ENCODE results near the gene FGF19. TPM values are rescaled to one million over a fixed set of nuclear protein-coding genes. Genes with fewer than 3 reads are reported as not detected.
A peak's percentile ranks its signal among the peaks of the same experiment; 100 is the strongest.
"Not testable (repeated sequence)": the region's sequence is repeated elsewhere in the genome, so short reads cannot be mapped to it uniquely, and the experiment has no call there.

FGF19 gene
- total and polyA plus RNA-seq, 5 donors: not detected

GRCh38 chr11:69694781-69695180, 9.0 kb downstream of the FGF19 start:
- 78% methylated on average over 10 of the region's 10 CpGs for WGBS
- intact Hi-C loops (cut with DNase I): no loop called here
- no peaks in the 10 kb centered on the region for H3K9me3 ChIP-seq (ENCODE audit: control insufficient read depth, low read length)
- no peak overlapping the region for H3K27ac ChIP-seq (ENCODE audit: low read length)
- no peaks in the 10 kb centered on the region for H3K4me1 ChIP-seq (ENCODE audit: control insufficient read depth, insufficient read depth, low read length)
- DNase-seq (no peak), ATAC-seq (no peak)
- no peaks in the 10 kb centered on the region for H3K27me3 ChIP-seq (ENCODE audit: control insufficient read depth, insufficient read depth)
- no peak overlapping the region for H3K4me3 ChIP-seq (ENCODE audit: low read length)

DNA sequence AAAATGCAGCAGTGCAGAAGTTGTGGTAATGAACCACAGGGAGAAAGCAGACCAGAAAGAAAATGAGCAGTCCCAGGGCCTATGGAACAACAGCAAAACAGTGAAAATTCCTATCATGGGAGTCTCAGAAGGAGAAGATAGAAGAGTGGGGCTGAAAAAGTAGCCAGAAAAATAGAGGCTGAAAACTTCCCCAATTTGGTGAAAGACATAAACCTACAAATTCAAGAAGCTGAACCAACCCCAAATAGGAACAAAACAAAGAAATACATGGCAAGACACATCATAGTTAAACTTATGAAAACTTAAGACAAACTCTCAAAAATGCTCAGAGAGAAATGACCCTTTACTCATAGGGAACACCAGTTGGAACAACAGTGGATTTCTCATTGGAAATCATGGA, 11.4 kb downstream of the FGF19 start:
- H3K9me3 ChIP-seq (ENCODE audit: control insufficient read depth, low read length): no peaks in the 10 kb centered on the region
- no peak for DNase-seq
- no peaks in the 10 kb centered on the region for H3K27me3 ChIP-seq (ENCODE audit: control insufficient read depth, insufficient read depth)
- H3K4me3 ChIP-seq (ENCODE audit: low read length): no peak overlapping the region
- intact Hi-C loops (cut with DNase I): no loop called here
- H3K4me1 ChIP-seq (ENCODE audit: control insufficient read depth, insufficient read depth, low read length): no peaks in the 10 kb centered on the region
- no peak overlapping the region for H3K27ac ChIP-seq (ENCODE audit: low read length)
- no peak for ATAC-seq

GRCh38 chr11:69691463-69691862, 12.4 kb downstream of the FGF19 start:
- Histone ChIP-seq H3K27me3 (ENCODE audit: control insufficient read depth, insufficient read depth) (no peaks in the 10 kb centered on the region), H3K9me3 (ENCODE audit: control insufficient read depth, low read length) (no peaks in the 10 kb centered on the region), H3K4me1 (ENCODE audit: control insufficient read depth, insufficient read depth, low read length) (no peaks in the 10 kb centered on the region), H3K4me3 (ENCODE audit: low read length) (no peak overlapping the region), H3K27ac (ENCODE audit: low read length) (no peak overlapping the region)
- WGBS: 86% methylated on average over 2 of the region's 2 CpGs
- no peak for DNase-seq
- intact Hi-C loops (cut with DNase I): no loop called here
- ATAC-seq: no peak

DNA sequence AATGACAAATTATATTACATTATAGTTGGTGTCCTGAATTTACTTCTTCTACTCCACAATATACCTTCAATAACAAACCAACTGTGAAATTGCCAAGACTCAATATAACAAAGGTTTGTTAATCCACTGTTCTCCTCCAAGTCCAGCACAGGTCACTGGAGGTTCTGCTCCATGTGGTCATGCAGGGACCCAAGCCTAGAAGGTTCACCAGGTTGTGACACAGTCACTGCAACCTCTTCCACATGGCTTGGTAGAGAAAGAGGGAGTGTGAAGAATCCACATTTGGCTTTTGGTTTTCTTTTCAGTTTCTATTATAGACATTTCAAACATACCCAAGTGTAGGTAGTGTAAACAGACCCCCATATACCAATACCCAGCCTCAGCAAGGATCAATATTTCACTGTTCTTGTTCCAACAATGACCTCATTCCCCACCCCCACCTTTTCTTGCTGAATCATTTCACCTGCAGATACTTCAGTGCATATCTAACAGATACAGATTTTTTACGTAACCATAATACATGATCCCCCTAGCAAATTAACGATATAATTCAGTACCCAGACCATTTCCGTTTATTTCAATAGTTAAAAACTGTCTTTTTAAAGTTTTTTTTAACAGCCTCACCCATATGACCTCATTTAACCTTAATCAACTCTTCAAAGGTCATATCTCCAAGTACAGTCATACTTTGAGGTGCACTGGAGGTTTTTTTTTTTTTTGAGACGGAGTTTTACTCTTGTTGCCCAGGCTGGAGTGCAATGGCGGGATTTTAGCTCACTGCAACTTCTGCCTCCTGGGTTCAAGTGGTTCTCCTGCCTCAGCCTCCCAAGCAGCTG, 14.1 kb downstream of the FGF19 start:
- no peak for DNase-seq
- Histone ChIP-seq H3K27ac (ENCODE audit: low read length) (no peak overlapping the region), H3K9me3 (ENCODE audit: control insufficient read depth, low read length) (no peaks in the 10 kb centered on the region), H3K27me3 (ENCODE audit: control insufficient read depth, insufficient read depth) (no peaks in the 10 kb centered on the region), H3K4me3 (ENCODE audit: low read length) (no peak overlapping the region), H3K4me1 (ENCODE audit: control insufficient read depth, insufficient read depth, low read length) (no peaks in the 10 kb centered on the region)
- no peak for ATAC-seq
- intact Hi-C loops (cut with DNase I): loop anchor here in 3 of 4 donors (5.0 to 10.0 kb wide), 3 partner anchors 198 to 505 kb away; no protein-coding TSS in a partner anchor
- 88% methylated on average over 5 of the region's 5 CpGs for WGBS

GRCh38 chr11:69687969-69688771, 15.7 kb downstream of the FGF19 start:
- not testable (repeated sequence) for H3K27ac ChIP-seq (ENCODE audit: low read length); DNase-seq; ATAC-seq; H3K4me3 ChIP-seq (ENCODE audit: low read length); H3K4me1 ChIP-seq (ENCODE audit: control insufficient read depth, insufficient read depth, low read length); H3K9me3 ChIP-seq (ENCODE audit: control insufficient read depth, low read length); H3K27me3 ChIP-seq (ENCODE audit: control insufficient read depth, insufficient read depth)
- intact Hi-C loops (cut with DNase I): loop anchor here (2.0 to 10.0 kb wide), 4 partner anchors 199 to 507 kb away; no protein-coding TSS in a partner anchor
- WGBS: 84% methylated on average over 5 of the region's 5 CpGs

- Histone ChIP-seq H3K9me3 (ENCODE audit: control insufficient read depth, low read length) (no peaks in the 10 kb centered on the region), H3K4me1 (ENCODE audit: control insufficient read depth, insufficient read depth, low read length) (no peaks in the 10 kb centered on the region), H3K4me3 (ENCODE audit: low read length) (no peak overlapping the region), H3K27ac (ENCODE audit: low read length) (no peak overlapping the region), H3K27me3 (ENCODE audit: control insufficient read depth, insufficient read depth) (no peaks in the 10 kb centered on the region)
- DNase-seq: no peak
- WGBS: 88% methylated on average over 8 of the region's 8 CpGs
- no peak for ATAC-seq
- intact Hi-C loops (cut with DNase I): loop anchor here (2.0 to 10.0 kb wide), 4 partner anchors 200 to 508 kb away; no protein-coding TSS in a partner anchor
Measured at GRCh38 chr11:69686856-69687255, 17.0 kb downstream of the FGF19 start.

- Histone ChIP-seq H3K4me3 (ENCODE audit: low read length) (no peak overlapping the region), H3K4me1 (ENCODE audit: control insufficient read depth, insufficient read depth, low read length) (no peaks in the 10 kb centered on the region), H3K27me3 (ENCODE audit: control insufficient read depth, insufficient read depth) (no peaks in the 10 kb centered on the region), H3K9me3 (ENCODE audit: control insufficient read depth, low read length) (no peaks in the 10 kb centered on the region), H3K27ac (ENCODE audit: low read length) (no peak overlapping the region)
- intact Hi-C loops (cut with DNase I): loop anchor here (2.0 to 10.0 kb wide), 4 partner anchors 201 to 508 kb away; no protein-coding TSS in a partner anchor
- ATAC-seq (peak in 1 of 2 donors; percentile 9), DNase-seq (no peak)
- 71% methylated on average over 13 of the region's 13 CpGs for WGBS
Measured at GRCh38 chr11:69686452-69686851, 17.4 kb downstream of the FGF19 start.

GRCh38 chr11:69685348-69685747, 18.5 kb downstream of the FGF19 start:
- no peaks in the 10 kb centered on the region for H3K9me3 ChIP-seq (ENCODE audit: control insufficient read depth, low read length)
- H3K27ac ChIP-seq (ENCODE audit: low read length): no peak overlapping the region
- no peaks in the 10 kb centered on the region for H3K4me1 ChIP-seq (ENCODE audit: control insufficient read depth, insufficient read depth, low read length)
- no peak for DNase-seq
- intact Hi-C loops (cut with DNase I): loop anchor here (2.0 to 10.0 kb wide), 4 partner anchors 202 to 511 kb away; no protein-coding TSS in a partner anchor
- WGBS: 61% methylated on average over 8 of the region's 8 CpGs
- H3K27me3 ChIP-seq (ENCODE audit: control insufficient read depth, insufficient read depth): no peaks in the 10 kb centered on the region
- H3K4me3 ChIP-seq (ENCODE audit: low read length): no peak overlapping the region
- ATAC-seq: no peak

DNA sequence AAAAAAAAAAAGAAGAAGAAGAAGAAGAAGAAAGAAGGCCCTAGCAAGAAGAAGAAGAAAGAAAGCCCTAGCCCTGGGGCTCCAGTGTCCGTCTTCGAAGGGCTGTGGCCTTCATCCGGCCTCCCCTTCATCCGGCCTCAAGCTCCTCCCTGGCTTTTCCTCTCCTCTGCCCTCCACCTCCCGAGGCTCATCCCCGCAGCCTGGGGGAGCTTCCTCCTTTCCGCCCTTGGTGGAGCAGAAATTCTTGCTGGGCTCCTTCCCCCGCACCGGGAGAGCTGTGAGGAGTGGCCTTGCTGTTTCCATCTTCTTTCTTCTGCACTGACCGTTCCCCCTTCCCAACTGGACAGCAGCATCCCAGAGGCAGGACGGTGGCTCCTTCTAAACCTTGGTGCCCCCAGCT, 19.2 kb downstream of the FGF19 start:
- no peak for ATAC-seq
- intact Hi-C loops (cut with DNase I): loop anchor here (1.0 to 10.0 kb wide), 5 partner anchors 203 to 512 kb away; no protein-coding TSS in a partner anchor

GRCh38 chr11:69683764-69684333, 20.0 kb downstream of the FGF19 start:
- H3K9me3 ChIP-seq (ENCODE audit: control insufficient read depth, low read length): no peaks in the 10 kb centered on the region
- WGBS: 63% methylated on average over 9 of the region's 9 CpGs
- no peak overlapping the region for H3K4me3 ChIP-seq (ENCODE audit: low read length)
- no peak overlapping the region for H3K27ac ChIP-seq (ENCODE audit: low read length)
- intact Hi-C loops (cut with DNase I): loop anchor here in 3 of 4 donors (1.0 to 10.0 kb wide), 3 partner anchors 511 to 513 kb away; no protein-coding TSS in a partner anchor
- no peaks in the 10 kb centered on the region for H3K27me3 ChIP-seq (ENCODE audit: control insufficient read depth, insufficient read depth)
- H3K4me1 ChIP-seq (ENCODE audit: control insufficient read depth, insufficient read depth, low read length): no peaks in the 10 kb centered on the region
- ATAC-seq (no peak), DNase-seq (peak in 1 of 3 donors; percentile 31)

More for the DNA sequence above, 19.2 kb downstream of the FGF19 start:
- Histone ChIP-seq H3K4me3 (ENCODE audit: low read length) (no peak overlapping the region), H3K27me3 (ENCODE audit: control insufficient read depth, insufficient read depth) (no peaks in the 10 kb centered on the region), H3K9me3 (ENCODE audit: control insufficient read depth, low read length) (no peaks in the 10 kb centered on the region), H3K4me1 (ENCODE audit: control insufficient read depth, insufficient read depth, low read length) (no peaks in the 10 kb centered on the region), H3K27ac (ENCODE audit: low read length) (no peak overlapping the region)
- WGBS: 67% methylated on average over 11 of the region's 11 CpGs
- no peak for DNase-seq
